Dermis blood vessel endothelial cell (primary cell): Measurements from ENCODE around the gene DCDC1. TPM values are rescaled to one million over a fixed set of nuclear protein-coding genes. Genes with fewer than 3 reads are reported as not detected.
A peak's percentile ranks its signal among the peaks of the same experiment; 100 is the strongest.

Source experiments
- DNase-seq: peaks from one replicate; pipeline ENCODE4 v3.0.0; 2010
- total RNA-seq: library from RNA; depleted of rRNA; stranded (reverse); fragments of >200 nt; gene quantifications from 2 replicates; pipeline ENCODE4 v1.2.3, GENCODE V29; 2014

The DCDC1 gene
- total RNA-seq, 1 donor from 2014 or later: 0.17 TPM

GRCh38 chr11:31231601-31232000, 137.9 kb downstream of the DCDC1 start:
- DNase-seq: no peak

GRCh38 chr11:31218847-31219246, 150.7 kb downstream of the DCDC1 start:
- no peak for DNase-seq

GRCh38 chr11:31214372-31214771, 155.2 kb downstream of the DCDC1 start:
- no peak for DNase-seq

- DNase-seq: no peak
Observed at GRCh38 chr11:31199378-31199777, 170.2 kb downstream of the DCDC1 start.

- no peak for DNase-seq
Observed at GRCh38 chr11:31173926-31174680, 195.4 kb downstream of the DCDC1 start.

GRCh38 chr11:31160504-31161422, 208.8 kb downstream of the DCDC1 start:
- DNase-seq: peak; percentile 11

GRCh38 chr11:31150841-31151240, 218.7 kb downstream of the DCDC1 start:
- DNase-seq: no peak

GRCh38 chr11:31150011-31150410, 219.5 kb downstream of the DCDC1 start:
- no peak for DNase-seq

GRCh38 chr11:31141789-31142188, 227.8 kb downstream of the DCDC1 start:
- DNase-seq: no peak

- no peak for DNase-seq
Observed at GRCh38 chr11:31139479-31139878, 230.1 kb downstream of the DCDC1 start.

GRCh38 chr11:31132531-31133421, 236.8 kb downstream of the DCDC1 start:
- no peak for DNase-seq

GRCh38 chr11:31131760-31132159, 237.8 kb downstream of the DCDC1 start:
- no peak for DNase-seq

- DNase-seq: no peak
Observed at GRCh38 chr11:31127290-31127689, 242.2 kb downstream of the DCDC1 start.

GRCh38 chr11:31120428-31120827, 249.1 kb downstream of the DCDC1 start:
- no peak for DNase-seq

GRCh38 chr11:31118566-31118965, 251.0 kb downstream of the DCDC1 start:
- DNase-seq: no peak

GRCh38 chr11:31117038-31117437, 252.5 kb downstream of the DCDC1 start:
- DNase-seq: no peak

- no peak for DNase-seq
Observed at GRCh38 chr11:31114442-31114841, 255.1 kb downstream of the DCDC1 start.

- DNase-seq: no peak
Observed at GRCh38 chr11:31110830-31111229, 258.7 kb downstream of the DCDC1 start.

- DNase-seq: no peak
Observed at GRCh38 chr11:31109446-31109845, 260.1 kb downstream of the DCDC1 start.

- no peak for DNase-seq
Observed at GRCh38 chr11:31107649-31108048, 261.9 kb downstream of the DCDC1 start.

GRCh38 chr11:31106968-31107576, 262.5 kb downstream of the DCDC1 start:
- DNase-seq: peak; percentile 24

GRCh38 chr11:31106326-31106725, 263.2 kb downstream of the DCDC1 start:
- no peak for DNase-seq
